ENCODE results near the gene GLUD2. TPM values are rescaled to one million over a fixed set of nuclear protein-coding genes. Genes with fewer than 3 reads are reported as not detected.

The GLUD2 gene
- total RNA-seq, 6 experiments from 2014 or later, result 3.2 to 8.5 (median 5.9) TPM

DNA sequence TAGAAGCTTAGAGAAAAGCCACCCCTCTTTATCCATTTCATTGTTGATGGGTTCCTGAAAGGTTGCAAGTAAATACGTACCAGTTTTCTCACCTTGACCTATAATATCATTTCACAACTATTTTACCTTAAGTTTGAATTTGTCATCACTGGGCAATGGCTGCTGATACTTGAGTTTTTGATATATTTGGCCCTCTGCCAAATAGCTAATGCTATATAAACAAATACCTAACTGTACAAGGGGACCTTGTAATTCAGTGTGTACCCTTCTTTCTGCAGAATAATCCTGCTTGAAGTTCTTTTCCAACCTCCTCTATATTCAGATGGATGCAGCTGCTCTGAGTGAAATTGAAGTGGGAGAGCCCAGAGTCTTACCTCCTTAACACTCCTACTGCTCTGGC lies 19.0 kb upstream of the GLUD2 start:
- 36% methylated on average over 1 of the region's 1 CpG for WGBS (ENCODE audit: insufficient coverage, low coverage, low lambda C conversion rate, missing lambda C conversion rate)
- H3K36me3 ChIP-seq, result no peaks in the 10 kb centered on the region
- ATAC-seq (no peak), DNase-seq (no peak)
- intact Hi-C loops (cut with DNase I), result no loop called here
- TF ChIP-seq CTCF (IDR thresholded peaks at IDR 0.05) (no peak), POLR2A (IDR thresholded peaks at IDR 0.05) (no peak)
- no peak overlapping the region for H3K27ac ChIP-seq
- H3K27me3 ChIP-seq, result peaks cover 0 to 5% of the 10 kb centered on the region in 2 donors
- H3K4me3 ChIP-seq, result no peak overlapping the region
- no peaks in the 10 kb centered on the region for H3K9me3 ChIP-seq
- H3K4me1 ChIP-seq, result no peaks in the 10 kb centered on the region

GRCh38 chrX:121030083-121030482 lies 17.3 kb upstream of the GLUD2 start:
- no peak overlapping the region for H3K27ac ChIP-seq
- no peak overlapping the region for H3K4me3 ChIP-seq
- no peaks in the 10 kb centered on the region for H3K9me3 ChIP-seq
- no peaks in the 10 kb centered on the region for H3K27me3 ChIP-seq
- intact Hi-C loops (cut with DNase I), result no loop called here
- ATAC-seq (no peak), DNase-seq (no peak)
- 30% methylated on average over 2 of the region's 4 CpGs for WGBS (ENCODE audit: insufficient coverage, low coverage, low lambda C conversion rate, missing lambda C conversion rate)
- H3K36me3 ChIP-seq, result no peaks in the 10 kb centered on the region
- no peaks in the 10 kb centered on the region for H3K4me1 ChIP-seq
- TF ChIP-seq POLR2A (IDR thresholded peaks at IDR 0.05) (no peak), CTCF (IDR thresholded peaks at IDR 0.05) (no peak)

DNA sequence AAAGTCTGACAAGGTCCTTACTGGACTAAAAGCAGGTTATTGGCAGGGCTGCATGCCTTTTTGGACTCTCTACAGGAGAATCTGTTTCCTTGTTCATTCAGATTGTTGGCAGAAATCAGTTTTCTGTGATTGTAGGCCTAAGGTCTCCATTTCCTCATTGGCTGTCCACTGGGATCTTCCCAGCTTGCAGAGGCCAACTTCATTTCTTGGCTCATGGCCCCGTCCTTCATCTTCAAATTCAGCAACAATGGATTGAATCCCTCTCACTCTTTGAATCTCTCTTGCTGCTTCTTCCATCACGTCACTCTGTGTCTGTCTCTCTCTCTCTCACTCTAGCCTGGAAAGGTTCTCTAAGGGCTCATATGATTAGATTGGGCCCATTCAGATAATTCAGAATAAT lies 14.9 kb upstream of the GLUD2 start:
- no peaks in the 10 kb centered on the region for H3K9me3 ChIP-seq
- H3K36me3 ChIP-seq, result no peaks in the 10 kb centered on the region
- no peaks in the 10 kb centered on the region for H3K27me3 ChIP-seq
- intact Hi-C loops (cut with DNase I), result no loop called here
- H3K4me1 ChIP-seq, result no peaks in the 10 kb centered on the region
- no peak overlapping the region for H3K4me3 ChIP-seq
- WGBS (ENCODE audit: insufficient coverage, low coverage, low lambda C conversion rate, missing lambda C conversion rate), result 44% methylated on average over 2 of the region's 2 CpGs
- no peak overlapping the region for H3K27ac ChIP-seq
- TF ChIP-seq POLR2A (IDR thresholded peaks at IDR 0.05), result no peak
- TF ChIP-seq CTCF (IDR thresholded peaks at IDR 0.05), result no peak
- ATAC-seq (no peak), DNase-seq (no peak)

DNA sequence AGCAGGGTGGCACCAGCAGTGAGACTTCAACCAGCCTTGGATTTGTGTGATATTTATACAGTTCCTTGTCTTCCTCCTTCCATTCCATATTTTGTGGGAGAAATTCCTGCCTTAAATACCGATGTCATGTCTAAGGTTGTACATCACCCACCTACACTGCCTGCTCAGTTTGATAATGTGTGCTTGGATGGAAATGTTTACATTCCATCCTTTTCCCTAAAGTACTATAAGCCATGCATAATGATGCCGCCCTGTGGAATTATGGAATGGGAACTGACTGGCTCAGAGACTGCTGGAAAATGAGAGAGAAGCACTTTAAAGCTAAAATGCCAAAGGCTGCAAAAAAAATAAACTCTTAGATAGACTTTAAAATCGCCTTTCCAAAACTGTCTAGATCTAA lies 11.3 kb upstream of the GLUD2 start:
- H3K4me3 ChIP-seq, result no peak overlapping the region
- 41% methylated on average over 3 of the region's 3 CpGs for WGBS (ENCODE audit: insufficient coverage, low coverage, low lambda C conversion rate, missing lambda C conversion rate)
- no peaks in the 10 kb centered on the region for H3K36me3 ChIP-seq
- no peaks in the 10 kb centered on the region for H3K9me3 ChIP-seq
- no peak overlapping the region for H3K27ac ChIP-seq
- TF ChIP-seq CTCF (IDR thresholded peaks at IDR 0.05) (no peak), POLR2A (IDR thresholded peaks at IDR 0.05) (no peak)
- DNase-seq (no peak), ATAC-seq (no peak)
- H3K27me3 ChIP-seq, result no peaks in the 10 kb centered on the region
- intact Hi-C loops (cut with DNase I), result no loop called here
- no peaks in the 10 kb centered on the region for H3K4me1 ChIP-seq

DNA sequence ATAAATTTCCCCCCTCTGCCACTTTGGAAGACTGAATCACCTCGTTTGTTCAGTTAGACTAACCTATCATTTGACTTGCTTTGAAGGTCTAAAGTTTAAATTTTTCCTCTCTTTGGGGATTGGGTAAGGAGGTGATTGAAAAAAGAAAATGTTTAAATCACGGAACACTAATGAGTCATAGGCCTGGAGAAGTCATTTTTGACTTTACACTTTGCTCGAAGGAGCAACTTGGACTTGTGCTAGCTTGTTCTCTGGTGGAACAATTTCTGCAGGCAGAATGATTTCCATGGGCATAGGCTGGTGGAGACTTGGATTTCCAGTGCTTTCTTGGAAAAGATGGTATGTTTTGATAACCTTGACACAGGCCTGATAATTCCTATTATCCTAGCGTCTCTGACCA lies 10.5 kb upstream of the GLUD2 start:
- DNase-seq, result no peak

More for the DNA sequence above, 10.5 kb upstream of the GLUD2 start:
- ATAC-seq, result no peak
- no peak overlapping the region for H3K27ac ChIP-seq
- WGBS (ENCODE audit: insufficient coverage, low coverage, low lambda C conversion rate, missing lambda C conversion rate), result 57% methylated on average over 4 of the region's 4 CpGs
- H3K36me3 ChIP-seq, result no peaks in the 10 kb centered on the region
- no peaks in the 10 kb centered on the region for H3K27me3 ChIP-seq
- no peaks in the 10 kb centered on the region for H3K4me1 ChIP-seq
- H3K4me3 ChIP-seq, result no peak overlapping the region
- H3K9me3 ChIP-seq, result no peaks in the 10 kb centered on the region
- intact Hi-C loops (cut with DNase I), result no loop called here
- no peak for TF ChIP-seq CTCF (IDR thresholded peaks at IDR 0.05)
- TF ChIP-seq POLR2A (IDR thresholded peaks at IDR 0.05), result no peak

All from right lobe of liver (tissue), 6 donors.